HG02642 (cell line): Measurements from ENCODE around the gene EIF4E3.

Source experiments
- ATAC-seq: cut with Tn5 transposase; IDR thresholded peaks from one replicate; pipeline ENCODE4 v1.9.1; 2021; ENCODE audit warnings: mild to moderate bottlenecking; ENCODE audit not compliant: unreplicated experiment, poor library complexity

EIF4E3 gene

DNA sequence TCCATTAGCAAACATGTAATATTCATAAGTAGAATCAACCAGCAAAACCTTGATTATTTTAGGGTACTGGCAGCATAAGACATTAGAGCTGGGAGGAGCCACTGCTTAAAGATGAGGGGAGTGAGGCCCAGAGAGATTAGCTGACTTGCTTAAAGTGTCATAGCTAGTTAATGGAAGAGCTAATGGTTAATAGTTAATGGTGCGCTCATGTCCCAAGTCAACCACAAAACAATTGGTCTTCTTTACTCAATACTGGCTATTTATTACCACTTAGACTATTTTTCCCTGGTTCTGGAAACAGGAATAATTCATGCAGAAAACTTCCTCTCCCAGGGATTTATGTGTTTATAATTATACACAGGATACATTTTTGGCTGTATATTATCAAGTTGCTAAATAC lies 33.1 kb downstream of the EIF4E3 start:
- no peak for ATAC-seq

DNA sequence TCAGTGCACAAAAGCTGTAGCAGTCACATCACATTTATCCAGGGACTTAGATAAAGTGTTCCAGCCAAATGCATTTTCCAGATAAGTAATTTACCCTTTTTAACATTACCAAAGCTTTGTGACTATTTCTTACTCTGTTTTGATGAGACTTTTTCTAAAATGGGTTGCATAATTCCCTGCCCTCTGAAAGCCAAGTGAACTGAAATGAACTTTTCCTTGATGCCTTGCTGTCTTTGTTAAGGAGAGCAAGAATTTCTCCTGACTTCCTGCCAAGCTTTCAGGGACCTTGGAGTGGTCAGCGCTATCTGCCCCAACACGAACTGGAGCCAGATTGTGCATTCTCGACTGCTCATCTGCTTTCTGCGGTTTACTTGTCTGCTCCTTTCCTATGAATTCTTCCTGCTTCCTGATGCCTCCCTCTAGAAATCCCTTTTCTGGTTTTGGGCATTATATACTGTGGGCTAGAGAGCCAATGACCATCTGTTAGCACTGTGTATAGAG lies 34.8 kb downstream of the EIF4E3 start:
- no peak for ATAC-seq

DNA sequence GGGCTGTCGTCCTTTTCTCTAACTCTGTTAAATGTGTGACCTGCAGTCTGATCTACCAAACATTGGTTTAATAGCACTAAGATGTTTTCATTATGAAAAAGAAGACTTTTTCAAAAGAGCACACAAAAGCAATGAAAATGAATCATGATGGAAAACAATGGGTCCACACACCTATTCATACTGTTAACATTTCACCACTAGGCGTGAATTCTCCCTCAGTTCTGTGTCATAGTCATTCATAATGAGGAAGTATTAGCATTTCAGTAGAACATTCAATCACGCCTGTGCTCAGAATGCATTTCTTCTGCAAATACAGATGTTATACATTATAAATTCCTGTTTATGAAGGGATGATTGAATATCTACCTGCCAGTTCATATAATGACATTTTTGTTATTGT lies 35.9 kb downstream of the EIF4E3 start:
- ATAC-seq, result no peak

DNA sequence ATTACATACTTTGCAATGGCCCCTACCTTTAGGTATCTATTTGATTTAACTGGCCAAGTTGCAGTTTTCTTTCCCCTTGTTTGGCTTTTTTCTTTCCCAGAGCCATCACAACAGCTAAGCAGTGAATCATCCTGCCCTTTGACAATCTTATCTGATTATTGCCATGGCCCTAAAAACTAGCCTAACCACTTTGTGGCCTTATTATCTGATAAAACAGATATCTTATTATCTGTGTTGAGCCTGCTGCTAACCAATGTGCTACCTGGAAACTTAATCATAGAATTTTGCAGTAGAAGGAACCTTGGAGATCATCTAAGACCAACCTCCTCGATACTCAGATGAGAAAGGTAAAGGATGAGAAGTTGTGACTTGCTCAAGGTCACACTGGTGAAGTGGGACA lies 37.1 kb downstream of the EIF4E3 start:
- no peak for ATAC-seq

DNA sequence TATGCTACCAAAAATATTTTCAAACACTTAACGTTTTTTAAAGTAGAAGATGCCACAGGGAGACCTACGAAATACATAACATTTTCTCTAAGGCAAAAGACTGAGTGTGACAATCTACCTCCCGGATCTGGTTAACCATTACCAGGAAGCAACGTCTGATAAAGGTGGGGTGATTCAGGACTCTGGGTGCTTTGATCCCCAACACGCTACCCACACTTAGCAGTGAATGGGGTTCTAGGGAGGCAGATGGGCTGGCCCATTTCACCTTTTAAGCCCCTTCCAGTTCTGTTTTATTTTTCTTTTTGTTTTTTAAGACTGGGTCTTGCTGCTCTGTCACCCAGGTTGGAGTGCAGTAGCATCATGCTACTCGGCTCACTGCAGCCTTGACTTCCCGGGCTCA lies 39.5 kb downstream of the EIF4E3 start:
- ATAC-seq, result no peak

DNA sequence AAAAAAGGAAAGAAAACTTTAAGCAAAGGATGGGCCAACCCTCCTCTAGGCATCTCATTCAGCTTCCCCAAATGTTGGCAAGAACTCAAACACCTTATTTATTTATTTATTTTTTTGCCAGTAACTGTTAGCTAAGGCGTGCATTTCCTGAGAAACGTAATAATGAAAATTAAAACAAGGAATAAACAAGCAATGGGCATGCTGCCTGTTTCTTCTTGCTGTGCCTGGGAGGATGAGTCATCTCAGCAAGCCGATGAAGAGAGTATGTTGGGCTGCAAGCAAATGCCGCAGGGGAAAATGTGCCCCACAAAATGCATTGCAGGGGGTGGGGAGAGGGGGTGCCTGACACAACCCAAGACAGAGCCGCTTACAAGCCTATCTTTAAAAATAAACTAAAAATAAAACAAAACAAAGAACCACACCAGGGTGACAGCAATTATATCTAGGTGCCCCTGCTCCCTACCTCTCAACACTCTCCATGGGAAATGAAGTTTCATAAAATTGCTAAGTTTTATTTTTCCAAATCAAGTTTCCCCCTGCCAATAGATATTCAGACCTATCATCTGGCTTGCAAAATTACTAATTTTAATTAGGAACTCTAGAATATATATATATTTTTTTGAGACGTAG lies 40.3 kb downstream of the EIF4E3 start:
- no peak for ATAC-seq

DNA sequence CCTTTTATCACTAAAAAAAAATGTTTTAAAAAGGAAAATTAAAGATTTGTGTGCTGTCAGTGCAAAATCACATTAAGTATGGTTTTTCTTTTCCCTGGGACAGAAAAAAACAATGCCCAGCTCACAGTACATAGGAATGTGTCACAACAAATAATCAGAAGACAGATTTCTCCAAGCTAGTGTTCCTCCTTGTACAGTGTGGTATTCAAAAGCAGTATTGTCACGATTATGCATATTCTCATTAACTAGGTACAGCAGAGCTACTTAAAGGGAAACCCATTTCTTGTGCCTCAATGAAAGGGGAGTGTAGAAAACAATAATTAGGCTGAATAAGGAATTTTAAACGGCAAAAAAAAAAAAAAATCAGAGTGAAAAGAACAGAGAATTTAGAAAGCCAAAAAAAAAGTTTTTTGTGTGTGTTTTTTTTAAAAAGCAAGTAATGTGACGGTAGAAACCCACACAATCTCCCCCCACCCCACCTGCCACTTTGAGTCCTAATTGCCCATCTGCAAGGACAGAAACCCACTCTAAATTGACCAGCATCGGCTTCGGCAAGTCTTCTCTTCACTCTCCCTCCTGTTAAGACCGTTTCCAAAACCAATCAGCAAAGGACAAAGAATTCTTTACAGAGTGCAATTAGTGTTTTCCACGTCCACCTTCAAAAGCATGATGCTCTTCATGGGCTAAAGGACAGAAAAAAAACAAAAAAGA lies 41.0 kb downstream of the EIF4E3 start:
- ATAC-seq, result no peak

DNA sequence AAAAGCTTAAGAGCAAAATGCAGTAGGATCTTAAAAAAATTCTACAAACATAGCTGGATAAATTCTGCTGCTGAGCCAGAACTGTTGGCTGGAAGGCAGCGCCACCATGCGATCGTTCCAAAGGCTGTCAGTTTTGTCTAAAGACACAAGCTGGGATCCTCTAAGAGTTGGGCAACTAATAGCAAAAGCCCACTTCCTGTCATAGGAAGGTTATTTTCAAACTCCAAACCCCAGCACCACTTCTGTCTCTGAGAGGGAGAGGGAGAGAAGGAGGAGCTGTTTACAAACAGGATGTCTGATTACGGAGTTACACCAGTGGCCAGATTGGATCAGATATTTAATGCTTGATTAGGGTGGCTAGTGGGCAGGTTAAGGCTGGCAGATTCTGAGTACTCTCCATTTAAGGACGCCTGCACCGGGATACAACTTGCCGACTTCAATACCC lies 44.0 kb downstream of the EIF4E3 start:
- ATAC-seq, result peak; percentile 50

DNA sequence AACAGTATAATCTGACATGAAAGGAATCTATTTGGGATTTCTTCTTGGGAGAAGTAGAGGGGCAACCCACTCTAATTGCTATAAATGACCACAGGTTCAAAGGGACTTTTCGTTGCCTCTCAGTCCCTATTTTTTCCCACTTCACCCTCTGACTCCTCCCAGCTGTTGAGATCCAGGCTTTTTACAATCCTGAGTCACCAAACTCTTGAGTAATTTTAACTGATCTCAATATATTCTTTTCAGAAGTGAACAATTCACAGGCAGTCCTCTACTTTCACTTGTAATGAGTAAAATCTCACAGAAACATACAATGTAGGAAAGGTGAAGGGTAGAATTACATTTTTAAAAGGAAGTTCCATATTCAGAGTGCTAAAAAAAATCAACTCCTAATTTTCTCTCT lies 44.6 kb downstream of the EIF4E3 start:
- ATAC-seq, result no peak

DNA sequence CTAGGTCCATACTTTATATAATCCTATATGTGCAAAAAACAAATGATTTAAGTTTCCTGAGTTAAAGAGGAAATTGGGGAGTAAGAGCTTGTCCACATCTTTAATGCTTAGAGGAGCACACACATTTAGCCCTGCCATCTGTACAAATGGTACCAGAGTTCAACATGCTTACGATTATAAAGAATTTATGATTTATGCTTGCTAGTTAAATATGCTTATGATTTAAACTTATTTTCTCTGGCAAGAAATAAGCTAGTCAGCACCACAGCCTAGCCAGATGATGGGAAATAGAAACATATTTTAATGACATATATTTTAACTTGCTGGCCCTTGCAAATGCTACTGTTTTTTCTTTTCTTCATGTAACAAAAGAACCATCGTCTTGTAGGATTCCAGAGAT lies 48.3 kb downstream of the EIF4E3 start:
- no peak for ATAC-seq

DNA sequence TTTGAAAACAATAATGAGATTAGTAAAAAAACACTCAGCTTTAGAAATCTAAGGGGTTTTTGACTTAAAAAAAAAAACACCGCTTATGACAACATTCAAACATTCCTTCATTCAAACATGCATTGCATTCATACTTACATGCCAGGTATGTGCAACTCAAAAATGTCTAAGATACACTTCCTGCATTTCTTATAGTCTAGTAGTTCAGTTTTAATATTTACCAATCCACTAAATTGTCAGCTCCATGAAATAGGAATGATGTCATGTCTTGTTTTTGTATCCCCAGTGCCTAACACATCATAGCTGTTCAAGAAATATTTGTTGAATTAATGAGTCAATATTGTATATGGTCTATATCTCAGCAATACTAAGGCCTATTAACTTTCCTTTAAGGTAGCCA lies 51.7 kb downstream of the EIF4E3 start:
- ATAC-seq, result no peak

DNA sequence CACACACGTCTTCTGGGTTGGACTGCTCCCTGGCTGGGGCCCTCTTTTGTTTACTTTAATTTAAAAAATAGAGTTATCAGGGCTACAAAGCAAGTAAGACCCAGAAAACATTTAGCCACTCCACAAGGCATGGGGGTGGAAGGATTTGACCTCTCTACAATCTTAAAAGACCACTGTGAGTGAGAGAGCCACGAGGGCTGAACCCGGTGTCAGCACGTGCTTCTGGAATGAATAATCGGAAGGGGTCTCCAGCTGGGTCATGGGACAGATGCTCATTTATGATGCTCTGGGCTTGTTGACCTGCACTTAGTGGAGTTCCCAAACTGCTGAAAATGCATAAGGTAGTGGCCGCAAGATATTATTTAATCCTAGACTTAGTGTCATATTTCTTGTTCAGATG lies 52.4 kb downstream of the EIF4E3 start:
- ATAC-seq, result no peak

DNA sequence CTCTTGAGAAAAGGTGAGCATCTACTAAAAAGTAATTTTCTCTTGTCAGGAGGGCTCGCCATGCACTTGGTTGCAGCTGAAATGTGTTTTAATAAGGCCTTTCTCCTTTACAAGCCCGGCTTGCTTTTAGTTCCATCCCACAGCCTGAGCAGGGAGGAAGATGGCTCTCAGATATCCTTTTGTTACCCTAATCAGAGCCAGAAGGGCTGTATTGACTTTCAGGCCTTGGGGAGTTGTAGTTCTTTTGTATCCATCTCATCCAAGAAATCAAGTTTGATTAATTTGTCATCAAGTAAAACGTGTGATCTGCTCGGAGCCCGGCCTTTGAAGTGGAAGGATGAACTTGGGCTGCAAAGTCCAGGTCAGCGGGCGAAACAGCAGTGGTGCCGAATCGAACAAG lies 52.9 kb downstream of the EIF4E3 start:
- no peak for ATAC-seq

DNA sequence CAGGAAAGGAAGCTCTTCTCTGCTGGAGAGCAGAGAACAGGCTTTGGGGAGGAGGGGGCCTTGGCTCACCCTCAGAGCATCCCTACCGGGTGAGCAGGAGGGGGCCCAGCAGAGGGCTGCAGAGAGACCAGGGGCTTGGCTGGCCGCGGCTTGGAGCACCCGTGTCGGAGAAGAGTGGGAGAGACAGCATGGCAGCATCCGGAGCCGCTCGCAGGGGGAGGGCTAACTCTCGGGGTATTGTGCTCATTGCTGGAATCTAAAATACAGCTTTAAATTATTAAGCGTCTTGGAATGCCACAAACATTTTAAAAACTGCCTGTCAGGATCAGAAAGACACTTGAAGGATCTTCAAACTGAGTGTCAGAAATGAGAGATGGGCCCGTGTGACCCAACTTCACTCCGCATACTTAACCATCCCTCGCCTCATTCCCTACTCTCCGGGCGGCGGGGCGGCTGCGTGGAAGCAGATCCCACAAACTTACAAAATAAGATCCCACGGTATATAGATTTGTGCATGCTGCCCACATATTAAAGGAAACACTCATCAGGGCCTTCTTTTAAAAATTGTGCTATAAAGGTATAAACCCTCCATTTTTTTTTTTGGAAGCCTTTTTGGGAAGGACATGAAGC lies 53.9 kb downstream of the EIF4E3 start:
- ATAC-seq, result no peak

DNA sequence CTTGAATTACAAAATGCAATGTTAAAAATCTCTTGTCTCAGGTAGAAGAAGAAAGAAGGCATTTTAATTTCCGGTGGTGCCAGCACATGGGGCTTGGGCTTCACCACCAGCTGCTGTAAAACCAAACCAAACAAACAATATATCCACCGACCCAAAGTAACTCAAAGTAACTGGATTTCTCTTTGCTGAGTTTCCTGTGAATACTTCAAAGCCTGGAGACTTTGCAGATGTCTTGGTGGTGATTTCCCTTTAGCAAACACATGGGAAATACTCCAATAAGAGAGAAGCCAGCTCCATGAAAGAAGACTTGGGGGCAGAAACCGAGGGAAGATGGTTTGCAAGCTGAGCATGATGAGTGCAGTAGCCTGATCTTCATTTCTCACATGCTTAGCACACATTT lies 62.6 kb downstream of the EIF4E3 start:
- no peak for ATAC-seq

DNA sequence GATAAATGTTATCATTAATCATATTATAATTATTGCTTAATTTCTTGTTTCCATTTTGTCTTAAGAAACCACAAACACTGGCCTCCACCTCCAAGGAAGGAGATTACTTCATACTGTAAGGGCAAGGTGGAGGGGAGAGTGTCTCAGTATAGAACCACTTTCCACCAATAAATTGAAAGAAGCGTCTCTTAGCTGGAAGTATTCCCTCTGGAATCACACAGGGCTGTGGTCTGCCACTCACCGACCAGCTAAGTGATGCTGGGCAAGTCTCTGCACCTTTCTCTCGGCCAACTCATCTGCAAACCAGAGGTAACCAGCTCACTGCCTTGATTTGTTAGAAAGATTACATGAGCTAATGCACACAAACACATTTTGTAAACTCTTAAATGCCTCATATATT lies 63.1 kb downstream of the EIF4E3 start:
- no peak for ATAC-seq

DNA sequence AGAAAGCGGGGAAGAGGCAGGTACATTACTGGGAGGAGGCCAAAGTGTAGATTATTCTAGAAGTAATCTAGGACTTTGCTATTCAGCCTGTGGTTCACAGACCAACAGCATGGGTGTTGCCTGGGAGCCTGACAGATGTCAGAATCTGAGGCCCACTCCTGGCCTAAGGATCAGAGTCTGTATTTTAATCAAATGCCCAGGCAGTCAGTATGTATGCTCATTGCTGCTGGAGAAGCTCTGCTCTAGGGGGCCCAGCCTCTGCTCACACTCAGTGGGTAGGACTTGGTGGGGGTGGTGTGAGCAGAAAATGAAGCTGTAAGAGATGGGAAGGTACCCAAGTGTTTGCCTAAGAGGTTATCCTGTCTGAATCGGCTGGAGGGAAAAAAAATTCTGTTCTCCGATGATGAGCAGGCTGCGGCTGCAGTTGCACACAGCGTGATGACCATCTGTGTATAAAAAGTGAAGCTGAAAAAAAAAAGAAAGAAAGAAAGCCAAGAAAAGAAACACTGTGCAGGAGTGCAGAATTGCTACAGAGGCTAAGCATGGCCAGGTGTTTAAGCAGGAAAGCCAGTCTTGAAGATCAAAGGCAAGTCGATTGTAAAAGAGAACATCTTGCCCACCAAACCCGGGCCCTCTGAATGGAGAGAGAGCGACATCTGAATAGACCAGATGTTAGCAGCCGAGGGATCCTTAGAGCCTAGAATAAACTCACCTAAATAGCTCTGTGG lies 65.2 kb downstream of the EIF4E3 start:
- ATAC-seq, result no peak

DNA sequence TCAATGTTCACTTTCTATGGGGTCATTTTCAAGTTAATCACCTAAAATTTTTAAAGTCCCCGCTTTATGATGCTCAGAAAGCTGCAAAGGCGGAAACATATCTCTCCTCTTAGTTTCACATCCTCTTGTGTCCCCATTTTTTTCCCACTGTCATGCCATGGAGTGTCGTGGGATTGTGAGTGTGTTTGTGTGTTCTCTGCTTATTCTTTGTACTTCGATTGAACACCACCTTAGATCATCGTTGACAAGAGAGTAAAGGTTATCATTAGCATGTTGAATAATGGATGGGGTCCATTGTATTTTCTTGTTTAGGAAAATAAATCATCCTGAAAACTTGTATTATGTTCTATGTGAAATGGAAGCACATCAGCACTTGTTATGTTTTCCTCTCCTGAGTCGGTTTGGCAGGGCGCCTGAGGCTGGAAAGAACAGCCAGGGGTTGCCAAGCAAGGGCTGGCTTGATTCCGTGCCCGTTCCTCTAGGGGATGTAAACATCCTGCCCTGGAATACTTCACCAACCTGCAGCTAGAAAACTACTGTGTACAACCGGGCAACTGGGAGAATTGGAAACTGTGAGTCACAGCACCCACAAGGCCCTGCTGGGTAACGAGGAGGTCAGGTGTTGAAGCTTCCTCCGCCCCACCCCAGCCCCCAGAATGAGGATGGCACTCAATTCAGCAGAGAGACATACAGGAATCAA lies 67.2 kb downstream of the EIF4E3 start:
- ATAC-seq, result no peak

DNA sequence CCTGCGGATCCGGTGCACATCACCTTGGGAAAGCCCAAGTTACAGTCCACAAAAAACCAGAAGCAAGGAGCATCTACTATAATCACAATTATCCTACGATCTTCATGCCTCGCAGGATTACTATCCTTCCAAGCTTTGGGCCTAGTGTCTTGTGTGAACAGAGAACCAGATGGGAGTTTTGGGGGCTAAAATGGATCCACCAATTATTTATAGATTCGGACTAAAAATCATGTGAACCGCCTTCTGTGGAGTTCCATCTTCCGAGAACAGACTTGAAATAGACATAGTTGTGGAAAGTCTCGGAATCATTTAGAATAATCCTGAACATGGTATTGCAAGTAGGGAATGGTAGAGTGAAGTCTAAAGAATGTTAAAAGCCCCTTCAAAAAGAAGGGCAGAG lies 70.1 kb downstream of the EIF4E3 start:
- ATAC-seq, result no peak

DNA sequence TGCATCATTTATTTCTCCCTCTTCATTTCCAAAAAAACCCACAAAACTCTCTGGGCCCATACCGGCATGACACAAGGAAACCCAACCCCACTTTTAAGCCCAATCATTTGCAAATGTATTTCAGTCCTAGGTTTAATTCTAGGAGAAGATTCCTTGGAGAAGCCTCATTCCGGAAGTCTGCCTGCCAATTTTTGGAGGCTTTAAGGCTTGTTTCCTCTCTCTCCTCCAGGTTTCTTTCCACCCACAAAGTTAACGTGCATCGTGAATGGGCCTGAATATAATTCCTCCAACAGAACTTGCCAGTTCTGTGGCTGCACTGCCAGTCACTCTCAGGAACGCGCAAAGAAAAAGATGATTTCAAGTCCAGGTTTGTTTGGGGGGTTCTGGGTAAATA lies 71.8 kb downstream of the EIF4E3 start:
- ATAC-seq, result no peak
